ENCODE data around the gene KRT20.

Gene KRT20

GRCh38 chr17:40871316-40871715, 13.7 kb downstream of the KRT20 start:
- Histone ChIP-seq H3K27me3 (replicated peaks in 2 of 5; ENCODE audit: control insufficient read depth in 4 of 5, insufficient read depth in 5 of 5, low read length in 4 of 5) (peaks cover 0 to 8% (median 2%) of the 10 kb centered on the region in 5 experiments), H3K9me3 (ENCODE audit: control extremely low read depth in 1 of 5, control insufficient read depth in 4 of 5, insufficient read depth in 2 of 5, low read depth in 1 of 5, low read length in 4 of 5) (no peaks in the 10 kb centered on the region), H3K36me3 (ENCODE audit: control insufficient read depth in 4 of 4, insufficient read depth in 4 of 4, low read length in 3 of 4) (no peaks in the 10 kb centered on the region), H3K27ac (ENCODE audit: insufficient read depth in 1 of 2, low read depth in 1 of 2, low read length in 2 of 2, poor library complexity in 1 of 2, severe bottlenecking in 2 of 2) (no peak overlapping the region), H3K4me3 (ENCODE audit: control insufficient read depth in 1 of 7, extremely low read depth in 1 of 7, insufficient read depth in 4 of 7, low read depth in 2 of 7, low read length in 6 of 7) (no peak overlapping the region), H3K4me1 (ENCODE audit: control extremely low read depth in 1 of 4, control insufficient read depth in 4 of 4, insufficient read depth in 4 of 4, low read length in 3 of 4) (no peaks in the 10 kb centered on the region)
- no peak for DNase-seq
- CTCF ChIA-PET, result interaction anchor here (0.6 kb wide), 1 partner anchor 9 kb away, joined by 3 read pairs; no protein-coding TSS in a partner anchor
- 100% methylated on average over 4 of the region's 7 CpGs for WGBS (ENCODE audit: insufficient coverage)
- POLR2A ChIA-PET, result interaction anchor here (0.7 kb wide), 1 partner anchor 574 kb away, joined by 4 read pairs; no protein-coding TSS in a partner anchor

GRCh38 chr17:40870136-40870535, 14.9 kb downstream of the KRT20 start:
- ChIA-PET CTCF (interaction anchor here (1.0 kb wide), 1 partner anchor 778 kb away, joined by 3 read pairs; no protein-coding TSS in a partner anchor), POLR2A (no interaction called here)
- Histone ChIP-seq H3K36me3 (ENCODE audit: control insufficient read depth in 4 of 4, insufficient read depth in 4 of 4, low read length in 3 of 4) (no peaks in the 10 kb centered on the region), H3K4me1 (ENCODE audit: control extremely low read depth in 1 of 4, control insufficient read depth in 4 of 4, insufficient read depth in 4 of 4, low read length in 3 of 4) (no peaks in the 10 kb centered on the region), H3K27me3 (replicated peaks in 2 of 5; ENCODE audit: control insufficient read depth in 4 of 5, insufficient read depth in 5 of 5, low read length in 4 of 5) (peaks cover 0 to 8% (median 2%) of the 10 kb centered on the region in 5 experiments), H3K27ac (ENCODE audit: insufficient read depth in 1 of 2, low read depth in 1 of 2, low read length in 2 of 2, poor library complexity in 1 of 2, severe bottlenecking in 2 of 2) (no peak overlapping the region), H3K9me3 (ENCODE audit: control extremely low read depth in 1 of 5, control insufficient read depth in 4 of 5, insufficient read depth in 2 of 5, low read depth in 1 of 5, low read length in 4 of 5) (no peaks in the 10 kb centered on the region), H3K4me3 (ENCODE audit: control insufficient read depth in 1 of 7, extremely low read depth in 1 of 7, insufficient read depth in 4 of 7, low read depth in 2 of 7, low read length in 6 of 7) (no peak overlapping the region)
- 90% methylated on average over 4 of the region's 4 CpGs for WGBS (ENCODE audit: insufficient coverage)
- no peak for DNase-seq

GRCh38 chr17:40866838-40867237, 18.2 kb downstream of the KRT20 start, which contains the start of gene KRT12:
Gene KRT12, minus strand, starts transcription at chr17:40867223. Its CDS starts 37 bp downstream, at chr17:40867186.
- no peaks in the 10 kb centered on the region for H3K9me3 ChIP-seq (ENCODE audit: control extremely low read depth in 1 of 5, control insufficient read depth in 4 of 5, insufficient read depth in 2 of 5, low read depth in 1 of 5, low read length in 4 of 5)
- no peak within 1 kb of the TSS for H3K4me3 ChIP-seq (ENCODE audit: control insufficient read depth in 1 of 7, extremely low read depth in 1 of 7, insufficient read depth in 4 of 7, low read depth in 2 of 7, low read length in 6 of 7)
- H3K27me3 ChIP-seq (replicated peaks in 2 of 5; ENCODE audit: control insufficient read depth in 4 of 5, insufficient read depth in 5 of 5, low read length in 4 of 5), result peaks cover 0 to 9% (median 7%) of the 10 kb centered on the region in 5 experiments
- H3K27ac ChIP-seq (ENCODE audit: insufficient read depth in 1 of 2, low read depth in 1 of 2, low read length in 2 of 2, poor library complexity in 1 of 2, severe bottlenecking in 2 of 2), result no peak within 1 kb of the TSS
- ChIA-PET CTCF (interaction anchor here (1.7 kb wide), 1 partner anchor 10 kb away, joined by 5 read pairs; no protein-coding TSS in a partner anchor), POLR2A (no interaction called here)
- DNase-seq, result no peak
- H3K4me1 ChIP-seq (ENCODE audit: control extremely low read depth in 1 of 4, control insufficient read depth in 4 of 4, insufficient read depth in 4 of 4, low read length in 3 of 4), result no peaks in the 10 kb centered on the region
- H3K36me3 ChIP-seq (ENCODE audit: control insufficient read depth in 4 of 4, insufficient read depth in 4 of 4, low read length in 3 of 4), result no peaks in the 10 kb centered on the region
- 100% methylated on average over 2 of the region's 8 CpGs for WGBS (ENCODE audit: insufficient coverage)

- Histone ChIP-seq H3K36me3 (ENCODE audit: control insufficient read depth in 4 of 4, insufficient read depth in 4 of 4, low read length in 3 of 4) (no peaks in the 10 kb centered on the region), H3K27ac (ENCODE audit: insufficient read depth in 1 of 2, low read depth in 1 of 2, low read length in 2 of 2, poor library complexity in 1 of 2, severe bottlenecking in 2 of 2) (no peak overlapping the region), H3K4me3 (ENCODE audit: control insufficient read depth in 1 of 7, extremely low read depth in 1 of 7, insufficient read depth in 4 of 7, low read depth in 2 of 7, low read length in 6 of 7) (no peak overlapping the region), H3K9me3 (ENCODE audit: control extremely low read depth in 1 of 5, control insufficient read depth in 4 of 5, insufficient read depth in 2 of 5, low read depth in 1 of 5, low read length in 4 of 5) (no peaks in the 10 kb centered on the region), H3K4me1 (ENCODE audit: control extremely low read depth in 1 of 4, control insufficient read depth in 4 of 4, insufficient read depth in 4 of 4, low read length in 3 of 4) (no peaks in the 10 kb centered on the region), H3K27me3 (replicated peaks in 2 of 5; ENCODE audit: control insufficient read depth in 4 of 5, insufficient read depth in 5 of 5, low read length in 4 of 5) (peaks cover 0 to 9% (median 7%) of the 10 kb centered on the region in 5 experiments)
- ChIA-PET POLR2A (no interaction called here), CTCF (interaction anchor here (0.7 kb wide), 1 partner anchor 85 kb away, joined by 3 read pairs; no protein-coding TSS in a partner anchor)
- 94% methylated on average over 9 of the region's 14 CpGs for WGBS (ENCODE audit: insufficient coverage)
- DNase-seq, result no peak
Observed at GRCh38 chr17:40864661-40865390, 20.2 kb downstream of the KRT20 start.

DNA sequence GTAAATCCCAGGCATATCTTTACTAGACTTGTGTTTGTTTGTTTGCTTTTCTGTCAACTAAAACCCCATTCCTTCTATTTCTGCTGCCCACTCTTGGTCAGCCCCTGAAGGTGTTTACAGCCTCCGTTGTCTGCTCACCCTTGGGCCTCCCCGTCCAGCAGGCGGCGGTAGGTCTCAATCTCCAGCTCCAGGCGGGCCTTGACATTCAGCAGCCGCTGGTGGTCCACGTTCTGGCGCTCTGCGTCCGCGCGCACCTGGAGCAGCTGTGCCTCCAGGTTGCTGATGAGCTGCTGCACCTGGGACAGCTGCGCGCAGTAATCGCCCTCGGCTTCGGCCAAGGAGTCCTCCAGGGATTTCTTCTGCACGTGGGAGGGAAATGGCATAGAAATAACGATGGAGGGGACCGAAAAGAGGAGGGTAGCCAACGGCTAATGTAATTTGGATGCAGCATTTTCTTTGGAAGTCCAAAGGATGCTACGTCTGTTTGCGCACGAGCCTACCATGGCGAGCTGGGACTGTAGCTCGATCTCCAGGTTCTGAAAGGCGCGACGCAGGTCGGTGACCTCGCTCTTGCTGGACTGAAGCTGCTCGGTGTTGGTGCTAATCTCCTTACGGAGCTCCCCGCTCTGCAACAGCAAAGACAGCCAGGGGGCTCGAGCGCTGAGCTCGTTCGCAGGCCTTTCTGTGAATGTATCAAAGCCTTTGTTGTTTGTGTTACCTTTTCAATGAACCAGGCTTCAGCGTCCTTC, 21.9 kb downstream of the KRT20 start:
- H3K36me3 ChIP-seq (ENCODE audit: control insufficient read depth in 4 of 4, insufficient read depth in 4 of 4, low read length in 3 of 4), result no peaks in the 10 kb centered on the region
- ChIA-PET POLR2A (no interaction called here), CTCF (interaction anchor here (0.7 to 1.4 kb wide), 2 partner anchors 785 to 802 kb away, joined by 3 to 4 read pairs; no protein-coding TSS in a partner anchor)
- peaks cover 0 to 9% (median 8%) of the 10 kb centered on the region in 5 experiments for H3K27me3 ChIP-seq (replicated peaks in 2 of 5; ENCODE audit: control insufficient read depth in 4 of 5, insufficient read depth in 5 of 5, low read length in 4 of 5)
- no peaks in the 10 kb centered on the region for H3K4me1 ChIP-seq (ENCODE audit: control extremely low read depth in 1 of 4, control insufficient read depth in 4 of 4, insufficient read depth in 4 of 4, low read length in 3 of 4)
- no peak overlapping the region for H3K4me3 ChIP-seq (ENCODE audit: control insufficient read depth in 1 of 7, extremely low read depth in 1 of 7, insufficient read depth in 4 of 7, low read depth in 2 of 7, low read length in 6 of 7)
- WGBS (ENCODE audit: insufficient coverage), result 70% methylated on average over 34 of the region's 39 CpGs
- no peak overlapping the region for H3K27ac ChIP-seq (ENCODE audit: insufficient read depth in 1 of 2, low read depth in 1 of 2, low read length in 2 of 2, poor library complexity in 1 of 2, severe bottlenecking in 2 of 2)
- H3K9me3 ChIP-seq (ENCODE audit: control extremely low read depth in 1 of 5, control insufficient read depth in 4 of 5, insufficient read depth in 2 of 5, low read depth in 1 of 5, low read length in 4 of 5), result no peaks in the 10 kb centered on the region
- DNase-seq, result peak in 2 of 3 donors; percentile 25 to 39

- ChIA-PET POLR2A (no interaction called here), CTCF (interaction anchor here (1.2 to 1.7 kb wide), 4 partner anchors 690 to 808 kb away, joined by 5 to 9 read pairs (median 6); no protein-coding TSS in a partner anchor)
- no peaks in the 10 kb centered on the region for H3K4me1 ChIP-seq (ENCODE audit: control extremely low read depth in 1 of 4, control insufficient read depth in 4 of 4, insufficient read depth in 4 of 4, low read length in 3 of 4)
- DNase-seq, result no peak
- H3K27ac ChIP-seq (ENCODE audit: insufficient read depth in 1 of 2, low read depth in 1 of 2, low read length in 2 of 2, poor library complexity in 1 of 2, severe bottlenecking in 2 of 2), result no peak overlapping the region
- no peaks in the 10 kb centered on the region for H3K9me3 ChIP-seq (ENCODE audit: control extremely low read depth in 1 of 5, control insufficient read depth in 4 of 5, insufficient read depth in 2 of 5, low read depth in 1 of 5, low read length in 4 of 5)
- no peaks in the 10 kb centered on the region for H3K36me3 ChIP-seq (ENCODE audit: control insufficient read depth in 4 of 4, insufficient read depth in 4 of 4, low read length in 3 of 4)
- no peak overlapping the region for H3K4me3 ChIP-seq (ENCODE audit: control insufficient read depth in 1 of 7, extremely low read depth in 1 of 7, insufficient read depth in 4 of 7, low read depth in 2 of 7, low read length in 6 of 7)
- WGBS (ENCODE audit: insufficient coverage), result 44% methylated on average over 2 of the region's 2 CpGs
- H3K27me3 ChIP-seq (replicated peaks in 2 of 5; ENCODE audit: control insufficient read depth in 4 of 5, insufficient read depth in 5 of 5, low read length in 4 of 5), result peaks cover 3 to 9% (median 5%) of the 10 kb centered on the region in 5 experiments
Observed at GRCh38 chr17:40859536-40859935, 25.5 kb downstream of the KRT20 start.
